ENCODE measurements around the gene IL17D.

The IL17D gene

DNA sequence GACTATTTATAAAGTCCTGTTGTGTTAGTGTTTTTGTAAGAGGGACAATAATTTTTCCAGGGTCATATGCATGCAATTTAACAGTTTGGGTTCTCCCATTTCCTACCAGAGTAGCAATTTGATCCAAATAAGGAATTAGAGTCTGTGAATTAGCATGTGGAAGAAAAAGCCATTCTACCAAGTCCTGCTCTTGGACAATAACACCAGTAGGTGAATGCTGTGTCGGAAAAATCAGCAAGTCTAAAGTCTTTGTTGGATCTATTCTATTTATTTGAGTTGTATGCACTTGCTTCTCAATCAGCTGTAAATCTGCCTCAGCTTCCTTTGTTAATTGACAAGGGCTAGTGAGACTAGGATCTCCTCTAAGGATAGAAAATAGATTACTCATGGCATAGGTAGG is 21.4 kb upstream of the IL17D start:
- H3K4me3 ChIP-seq (ENCODE audit: low read depth, low read length) = no peak overlapping the region
- TF ChIP-seq, protein P1, sequence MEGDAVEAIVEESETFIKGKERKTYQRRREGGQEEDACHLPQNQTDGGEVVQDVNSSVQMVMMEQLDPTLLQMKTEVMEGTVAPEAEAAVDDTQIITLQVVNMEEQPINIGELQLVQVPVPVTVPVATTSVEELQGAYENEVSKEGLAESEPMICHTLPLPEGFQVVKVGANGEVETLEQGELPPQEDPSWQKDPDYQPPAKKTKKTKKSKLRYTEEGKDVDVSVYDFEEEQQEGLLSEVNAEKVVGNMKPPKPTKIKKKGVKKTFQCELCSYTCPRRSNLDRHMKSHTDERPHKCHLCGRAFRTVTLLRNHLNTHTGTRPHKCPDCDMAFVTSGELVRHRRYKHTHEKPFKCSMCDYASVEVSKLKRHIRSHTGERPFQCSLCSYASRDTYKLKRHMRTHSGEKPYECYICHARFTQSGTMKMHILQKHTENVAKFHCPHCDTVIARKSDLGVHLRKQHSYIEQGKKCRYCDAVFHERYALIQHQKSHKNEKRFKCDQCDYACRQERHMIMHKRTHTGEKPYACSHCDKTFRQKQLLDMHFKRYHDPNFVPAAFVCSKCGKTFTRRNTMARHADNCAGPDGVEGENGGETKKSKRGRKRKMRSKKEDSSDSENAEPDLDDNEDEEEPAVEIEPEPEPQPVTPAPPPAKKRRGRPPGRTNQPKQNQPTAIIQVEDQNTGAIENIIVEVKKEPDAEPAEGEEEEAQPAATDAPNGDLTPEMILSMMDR (IDR thresholded peaks at IDR 0.05; ENCODE audit: low read depth, low read length) = no peak

DNA sequence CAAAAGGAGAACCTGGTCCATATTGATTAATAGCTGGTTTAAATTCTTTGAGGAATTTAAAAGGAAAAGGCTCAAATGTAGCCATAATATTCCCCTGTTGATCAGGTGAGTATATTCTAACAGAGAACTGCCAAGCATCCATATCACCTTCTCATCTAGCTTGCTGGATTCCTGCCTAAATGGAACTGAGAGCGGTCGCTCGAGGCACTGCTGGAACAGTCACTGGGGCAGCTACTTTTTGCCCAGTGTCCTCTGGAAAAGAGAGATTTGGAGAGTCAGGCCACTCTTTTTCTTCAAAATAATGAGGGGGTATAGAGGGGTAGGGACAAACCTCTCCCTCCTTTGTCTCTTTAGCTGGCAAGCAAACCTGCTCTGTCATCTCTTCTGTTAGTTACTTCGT is 19.5 kb upstream of the IL17D start:
- H3K4me3 ChIP-seq (ENCODE audit: low read depth, low read length) = no peak overlapping the region
- TF ChIP-seq, protein P1 (IDR thresholded peaks at IDR 0.05; ENCODE audit: low read depth, low read length) = no peak

DNA sequence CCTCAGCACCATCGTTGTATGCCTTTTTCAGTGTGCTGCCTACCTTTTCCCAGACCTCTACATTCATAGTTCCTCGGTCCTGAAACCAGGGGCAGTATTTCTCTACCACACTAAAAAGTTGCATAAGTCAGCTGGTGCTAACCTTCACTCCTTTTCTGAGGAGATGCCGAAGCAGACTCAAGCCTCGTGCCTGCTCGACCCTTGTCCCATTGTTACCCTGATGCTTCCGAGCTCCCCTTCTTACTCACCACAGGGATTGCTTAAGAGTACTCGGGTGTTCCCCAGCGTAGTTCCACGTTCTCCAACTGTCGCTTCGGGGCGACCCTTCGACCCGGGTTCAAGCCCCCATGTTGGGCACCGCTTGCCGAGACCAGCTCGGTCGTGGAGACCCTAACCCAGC is 19.0 kb upstream of the IL17D start:
- TF ChIP-seq, protein P1 (IDR thresholded peaks at IDR 0.05; ENCODE audit: low read depth, low read length) = no peak
- no peak overlapping the region for H3K4me3 ChIP-seq (ENCODE audit: low read depth, low read length)

DNA sequence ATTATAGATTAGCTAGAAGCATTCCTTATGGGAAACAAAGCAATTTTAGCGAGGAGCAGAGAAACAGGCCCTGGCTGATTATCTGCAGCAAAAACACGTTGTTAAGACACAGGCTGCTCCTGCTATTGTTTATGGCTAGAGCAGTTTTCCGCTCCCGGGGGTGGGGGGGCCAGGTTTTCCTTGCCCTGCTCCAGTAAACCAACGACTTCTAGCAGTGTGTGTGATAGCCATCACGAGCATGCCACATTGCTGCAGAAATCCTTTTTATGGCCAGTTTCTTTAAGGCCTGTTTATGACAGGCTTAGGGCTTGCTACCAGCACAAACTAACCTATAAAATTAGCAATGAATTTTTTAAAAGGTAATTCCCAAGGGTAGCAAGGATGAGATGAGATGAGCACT is 18.4 kb upstream of the IL17D start:
- TF ChIP-seq, protein P1 (IDR thresholded peaks at IDR 0.05; ENCODE audit: low read depth, low read length) = no peak
- H3K4me3 ChIP-seq (ENCODE audit: low read depth, low read length) = no peak overlapping the region

DNA sequence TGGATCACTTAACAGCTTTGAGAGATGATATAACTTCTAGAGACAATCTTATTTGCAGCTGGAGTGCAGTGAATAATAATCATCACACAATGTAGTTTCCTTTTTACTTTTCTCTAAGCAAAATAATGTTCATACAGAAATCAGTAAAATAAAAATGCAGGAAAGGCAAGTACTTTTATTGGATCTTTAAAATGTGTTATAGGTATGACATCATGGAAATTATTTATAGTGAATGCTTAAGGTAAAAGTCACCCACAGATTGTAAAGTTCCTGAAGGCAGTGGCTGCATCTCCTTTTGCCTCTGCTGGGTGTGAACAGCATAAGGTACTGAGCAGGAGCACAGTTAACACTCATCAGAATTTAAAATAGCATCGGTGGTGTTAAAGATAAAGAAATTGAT is 17.3 kb upstream of the IL17D start:
- TF ChIP-seq, protein P1 (IDR thresholded peaks at IDR 0.05; ENCODE audit: low read depth, low read length) = no peak
- no peak overlapping the region for H3K4me3 ChIP-seq (ENCODE audit: low read depth, low read length)

DNA sequence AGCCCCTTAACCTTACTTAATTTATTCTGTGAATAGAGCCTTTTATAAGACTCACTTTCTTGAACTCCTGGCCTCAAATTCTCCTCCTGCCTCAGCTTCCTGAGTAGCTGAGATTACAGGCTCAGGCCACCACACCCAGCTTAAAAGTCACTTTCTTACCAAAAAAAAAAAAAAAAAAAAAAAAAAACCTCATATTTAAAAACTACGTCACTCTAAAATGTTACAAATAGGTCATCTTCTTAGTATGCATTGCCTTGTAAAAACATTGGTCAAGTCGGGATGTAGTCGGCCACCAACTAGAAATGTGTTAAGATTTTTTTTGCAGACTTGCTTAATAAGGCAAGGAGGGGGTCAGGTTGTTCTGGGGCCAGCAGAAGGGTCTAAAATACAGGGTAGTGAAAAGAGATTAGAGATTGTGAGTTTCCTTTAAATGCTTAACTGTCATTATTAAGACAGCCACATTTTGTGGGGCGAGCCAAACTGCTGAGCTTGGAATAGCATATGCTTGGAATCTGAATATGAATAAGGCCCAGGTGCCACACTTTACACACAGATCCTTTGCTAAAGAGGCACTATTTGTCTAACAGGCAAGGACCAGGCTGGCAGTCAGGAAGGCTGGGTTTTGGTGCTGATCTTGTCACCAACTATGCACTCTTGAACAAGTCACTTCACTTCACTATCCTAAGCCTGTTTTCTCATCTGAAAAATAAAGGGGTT is 16.5 kb upstream of the IL17D start:
- no peak overlapping the region for H3K4me3 ChIP-seq (ENCODE audit: low read depth, low read length)
- TF ChIP-seq, protein P1 (IDR thresholded peaks at IDR 0.05; ENCODE audit: low read depth, low read length) = no peak

DNA sequence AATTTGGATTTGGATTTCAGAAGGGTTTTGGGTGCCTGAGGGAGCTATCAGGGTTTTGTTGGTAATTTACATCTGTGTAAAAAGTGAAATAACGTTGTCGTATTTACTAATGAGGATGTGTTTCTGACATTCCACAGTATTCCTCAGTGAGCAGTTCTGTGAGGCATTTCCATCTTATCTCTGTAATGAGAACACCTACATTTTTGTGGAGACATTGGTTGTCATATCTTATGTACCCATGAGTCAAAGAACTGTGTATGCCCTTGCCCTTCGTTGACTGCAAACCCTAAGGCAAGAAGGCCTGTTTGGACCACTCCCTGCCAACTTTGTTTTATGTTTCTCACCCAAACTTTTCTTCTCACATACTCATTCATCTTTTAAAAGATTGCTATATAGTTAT is 14.2 kb upstream of the IL17D start:
- no peak overlapping the region for H3K4me3 ChIP-seq (ENCODE audit: low read depth, low read length)
- TF ChIP-seq, protein P1 (IDR thresholded peaks at IDR 0.05; ENCODE audit: low read depth, low read length) = no peak

Measured in WI38 (cell line).